ENCODE data around the gene CAND1.

Gene CAND1

DNA sequence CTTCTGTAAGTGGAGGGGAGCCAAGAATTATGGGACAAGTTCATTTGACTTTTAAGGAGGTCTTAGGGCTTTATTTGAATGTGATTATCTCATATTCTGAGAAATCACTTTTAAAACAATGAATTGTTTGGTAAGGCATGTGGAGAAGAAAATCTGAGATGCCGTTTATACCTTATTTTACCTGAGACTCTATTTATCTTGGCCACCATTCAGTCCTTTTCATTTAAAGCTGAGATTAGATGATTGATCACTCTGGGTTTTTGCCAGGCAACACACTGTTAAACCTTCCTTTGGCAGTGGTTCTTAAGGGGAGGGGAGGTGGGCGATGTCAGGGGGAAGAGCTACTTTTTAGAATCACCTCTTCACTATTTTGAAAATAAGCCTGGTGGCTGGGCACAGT lies 11.4 kb downstream of the CAND1 start:
- DNase-seq (ENCODE audit: low read depth): no peak

DNA sequence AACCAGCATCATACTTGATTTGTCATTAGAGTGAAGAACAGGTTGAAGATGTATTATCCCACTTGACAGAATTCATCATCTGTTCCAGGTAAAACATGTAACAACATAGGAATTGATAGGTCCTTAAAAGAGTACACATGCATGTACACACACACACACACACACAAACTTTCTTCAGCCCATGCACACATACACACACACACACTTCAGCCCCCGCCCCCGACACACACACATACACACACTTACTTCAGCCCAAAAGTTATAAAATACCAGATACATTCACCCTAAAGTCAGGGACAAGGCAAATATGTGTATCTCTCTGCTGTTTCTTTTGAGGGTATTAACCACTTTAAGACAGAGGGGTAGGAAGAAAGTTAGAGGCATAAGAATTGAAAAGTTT lies 15.4 kb downstream of the CAND1 start:
- no peak for DNase-seq (ENCODE audit: low read depth)
- TF ChIP-seq MYC (IDR thresholded peaks at IDR 0.05; ENCODE audit: low read depth, low read length) (no peak), CTCF (IDR thresholded peaks at IDR 0.05; ENCODE audit: low read depth, low read length) (no peak), POLR2A (IDR thresholded peaks at IDR 0.05; ENCODE audit: extremely low read depth, insufficient read length) (no peak)
- TF ChIP-seq, protein P1, sequence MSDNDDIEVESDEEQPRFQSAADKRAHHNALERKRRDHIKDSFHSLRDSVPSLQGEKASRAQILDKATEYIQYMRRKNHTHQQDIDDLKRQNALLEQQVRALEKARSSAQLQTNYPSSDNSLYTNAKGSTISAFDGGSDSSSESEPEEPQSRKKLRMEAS (IDR thresholded peaks at IDR 0.05; ENCODE audit: low read depth, low read length): no peak
- H3K4me3 ChIP-seq (ENCODE audit: low read depth, low read length): no peak overlapping the region

More for the DNA sequence above, 11.4 kb downstream of the CAND1 start:
- TF ChIP-seq POLR2A (IDR thresholded peaks at IDR 0.05; ENCODE audit: extremely low read depth, insufficient read length): no peak
- TF ChIP-seq CTCF (IDR thresholded peaks at IDR 0.05; ENCODE audit: low read depth, low read length): no peak
- TF ChIP-seq, protein P1 (IDR thresholded peaks at IDR 0.05; ENCODE audit: low read depth, low read length): no peak
- no peak for TF ChIP-seq MYC (IDR thresholded peaks at IDR 0.05; ENCODE audit: low read depth, low read length)
- H3K4me3 ChIP-seq (ENCODE audit: low read depth, low read length): no peak overlapping the region

DNA sequence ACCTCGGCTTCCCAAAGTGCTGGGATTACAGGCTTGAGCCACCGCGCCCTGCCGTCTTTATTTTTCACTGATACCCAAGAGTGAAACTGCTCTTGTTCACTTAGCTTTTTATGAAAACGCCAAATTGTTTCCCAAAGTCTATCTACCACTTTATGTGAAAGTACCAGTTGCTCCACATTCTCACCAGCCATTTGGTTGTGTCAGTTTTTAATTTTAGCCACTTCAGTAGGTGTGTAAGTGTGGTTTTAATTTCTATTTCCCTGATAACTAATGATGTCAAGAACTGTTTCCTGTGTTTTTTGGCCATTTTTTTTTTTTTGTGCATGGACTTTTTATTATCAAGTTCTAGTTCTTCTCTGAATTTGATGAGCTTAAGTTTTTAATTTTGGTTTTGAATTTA lies 17.1 kb downstream of the CAND1 start:
- no peak for TF ChIP-seq MYC (IDR thresholded peaks at IDR 0.05; ENCODE audit: low read depth, low read length)
- TF ChIP-seq, protein P1 (IDR thresholded peaks at IDR 0.05; ENCODE audit: low read depth, low read length): no peak
- TF ChIP-seq CTCF (IDR thresholded peaks at IDR 0.05; ENCODE audit: low read depth, low read length): no peak
- no peak for TF ChIP-seq POLR2A (IDR thresholded peaks at IDR 0.05; ENCODE audit: extremely low read depth, insufficient read length)

DNA sequence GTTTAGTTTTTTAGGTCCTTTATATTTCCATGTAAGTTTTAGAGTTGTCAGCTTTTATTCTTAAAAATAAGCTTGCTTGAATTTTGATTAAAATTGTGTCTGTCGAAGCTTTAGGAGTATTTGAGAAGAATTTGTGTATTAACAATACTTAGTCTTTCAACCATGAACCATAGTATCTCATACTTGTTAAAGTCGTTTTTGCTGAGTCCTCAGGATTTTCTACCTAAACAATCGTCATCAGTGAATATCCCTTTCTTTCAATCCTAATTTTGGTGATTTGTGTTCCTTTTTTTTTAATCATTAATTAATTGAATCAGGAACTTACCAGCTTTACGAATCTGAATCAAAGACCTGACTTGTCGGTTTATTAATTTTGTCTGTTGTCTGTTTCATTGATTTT lies 18.2 kb downstream of the CAND1 start:
- no peak for TF ChIP-seq CTCF (IDR thresholded peaks at IDR 0.05; ENCODE audit: low read depth, low read length)
- TF ChIP-seq MYC (IDR thresholded peaks at IDR 0.05; ENCODE audit: low read depth, low read length): no peak
- TF ChIP-seq POLR2A (IDR thresholded peaks at IDR 0.05; ENCODE audit: extremely low read depth, insufficient read length): no peak
- TF ChIP-seq, protein P1 (IDR thresholded peaks at IDR 0.05; ENCODE audit: low read depth, low read length): no peak
- no peak overlapping the region for H3K4me3 ChIP-seq (ENCODE audit: low read depth, low read length)
- no peak for DNase-seq (ENCODE audit: low read depth)

More for the DNA sequence above, 17.1 kb downstream of the CAND1 start:
- DNase-seq (ENCODE audit: low read depth): no peak
- H3K4me3 ChIP-seq (ENCODE audit: low read depth, low read length): no peak overlapping the region

- no peak for TF ChIP-seq MYC (IDR thresholded peaks at IDR 0.05; ENCODE audit: low read depth, low read length)
- no peak for TF ChIP-seq POLR2A (IDR thresholded peaks at IDR 0.05; ENCODE audit: extremely low read depth, insufficient read length)
- TF ChIP-seq, protein P1 (IDR thresholded peaks at IDR 0.05; ENCODE audit: low read depth, low read length): no peak
- no peak for TF ChIP-seq CTCF (IDR thresholded peaks at IDR 0.05; ENCODE audit: low read depth, low read length)
- H3K4me3 ChIP-seq (ENCODE audit: low read depth, low read length): no peak overlapping the region
- DNase-seq (ENCODE audit: low read depth): no peak
These were observed 19.4 kb downstream of the CAND1 start for GRCh38 chr12:67288561-67288960.

GRCh38 chr12:67290378-67290777 lies 21.2 kb downstream of the CAND1 start:
- H3K4me3 ChIP-seq (ENCODE audit: low read depth, low read length): no peak overlapping the region
- TF ChIP-seq CTCF (IDR thresholded peaks at IDR 0.05; ENCODE audit: low read depth, low read length) (no peak), MYC (IDR thresholded peaks at IDR 0.05; ENCODE audit: low read depth, low read length) (no peak), POLR2A (IDR thresholded peaks at IDR 0.05; ENCODE audit: extremely low read depth, insufficient read length) (no peak)
- TF ChIP-seq, protein P1 (IDR thresholded peaks at IDR 0.05; ENCODE audit: low read depth, low read length): no peak
- no peak for DNase-seq (ENCODE audit: low read depth)
